ENCODE measurements around the gene ATP1A2. TPM values are rescaled to one million over a fixed set of nuclear protein-coding genes. Genes with fewer than 3 reads are reported as not detected.

Gene ATP1A2
- total and polyA plus RNA-seq, 2 donors (not counting 1 experiment from before 2014, with no cell fraction given), result not detected

GRCh38 chr1:160130486-160130885 is 14.9 kb downstream of the ATP1A2 start:
- no peak overlapping the region for H3K4me3 Mint-ChIP-seq
- 100% methylated on average over 5 of the region's 5 CpGs for WGBS (ENCODE audit: insufficient coverage)
- no peaks in the 10 kb centered on the region for H3K9me3 ChIP-seq (ENCODE audit: control extremely low read depth in 1 of 3, control insufficient read depth in 2 of 3, insufficient read depth in 1 of 3, low read length in 2 of 3)
- no peaks in the 10 kb centered on the region for H3K4me1 ChIP-seq (ENCODE audit: control insufficient read depth in 2 of 2, insufficient read depth in 2 of 2, low read length in 2 of 2)
- ATAC-seq (ENCODE audit: low read depth) (no peak), DNase-seq (no peak)
- no peak overlapping the region for H2AFZ ChIP-seq (ENCODE audit: insufficient read depth, low read depth, low read length, poor library complexity, severe bottlenecking)
- H3K36me3 ChIP-seq (replicated peaks in 1 of 2; ENCODE audit: control extremely low read depth in 1 of 2, control insufficient read depth in 1 of 2, extremely low read depth in 1 of 2, insufficient read depth in 2 of 2, low read length in 1 of 2), result no peaks in the 10 kb centered on the region
- peaks cover 34% of the 10 kb centered on the region for H3K27me3 Mint-ChIP-seq
- no peaks in the 10 kb centered on the region for H4K20me1 ChIP-seq (ENCODE audit: control insufficient read depth, insufficient read depth, low read length, poor library complexity, severe bottlenecking)
- H3K27ac Mint-ChIP-seq, result no peak overlapping the region
- ChIA-PET POLR2A (no interaction called here), CTCF (interaction anchor here (0.6 to 0.9 kb wide), 2 partner anchors 22 to 49 kb away, joined by 3 read pairs; partner anchors contain the start of gene KCNJ9)
- intact Hi-C loops (cut with micrococcal nuclease), result no loop called here
- no peak overlapping the region for H3K4me2 ChIP-seq (replicated peaks; ENCODE audit: low read depth, low read length, poor library complexity, severe bottlenecking)
- no peak overlapping the region for H3K4me3 ChIP-seq (ENCODE audit: control extremely low read depth in 1 of 5, extremely low read depth in 1 of 5, insufficient read depth in 1 of 5, low read depth in 2 of 5, low read length in 4 of 5)
- H3K9ac ChIP-seq (ENCODE audit: low read length), result no peak overlapping the region
- H3K9me3 Mint-ChIP-seq (ENCODE audit: insufficient read depth), result no peaks in the 10 kb centered on the region
- no peak overlapping the region for H3K27ac ChIP-seq (ENCODE audit: low read length in 2 of 2)
- H3K79me2 ChIP-seq (ENCODE audit: control insufficient read depth, insufficient read depth, low read length), result no peaks in the 10 kb centered on the region
- TF ChIP-seq EZH2 (IDR thresholded peaks at IDR 0.05; ENCODE audit: borderline replicate concordance, insufficient read depth, low read depth, low read length, poor library complexity, severe bottlenecking), result no peak
- TF ChIP-seq CTCF (IDR thresholded peaks at IDR 0.05), result no peak
- H3K27me3 ChIP-seq (replicated peaks in 1 of 4; ENCODE audit: control extremely low read depth in 1 of 4, control insufficient read depth in 3 of 4, insufficient read depth in 4 of 4, low read length in 3 of 4), result peaks cover 0 to 11% (median 2%) of the 10 kb centered on the region in 4 experiments
- H3K4me1 Mint-ChIP-seq, result no peaks in the 10 kb centered on the region

GRCh38 chr1:160130939-160131338 is 15.4 kb downstream of the ATP1A2 start:
- Histone ChIP-seq H3K9me3 (ENCODE audit: control extremely low read depth in 1 of 3, control insufficient read depth in 2 of 3, insufficient read depth in 1 of 3, low read length in 2 of 3) (no peaks in the 10 kb centered on the region), H3K4me3 (ENCODE audit: control extremely low read depth in 1 of 5, extremely low read depth in 1 of 5, insufficient read depth in 1 of 5, low read depth in 2 of 5, low read length in 4 of 5) (no peak overlapping the region), H3K9ac (ENCODE audit: low read length) (no peak overlapping the region), H4K20me1 (ENCODE audit: control insufficient read depth, insufficient read depth, low read length, poor library complexity, severe bottlenecking) (no peaks in the 10 kb centered on the region), H3K4me2 (replicated peaks; ENCODE audit: low read depth, low read length, poor library complexity, severe bottlenecking) (no peak overlapping the region), H3K27me3 (replicated peaks in 1 of 4; ENCODE audit: control extremely low read depth in 1 of 4, control insufficient read depth in 3 of 4, insufficient read depth in 4 of 4, low read length in 3 of 4) (peaks cover 0 to 11% (median 2%) of the 10 kb centered on the region in 4 experiments), H3K4me1 (ENCODE audit: control insufficient read depth in 2 of 2, insufficient read depth in 2 of 2, low read length in 2 of 2) (no peaks in the 10 kb centered on the region), H2AFZ (ENCODE audit: insufficient read depth, low read depth, low read length, poor library complexity, severe bottlenecking) (no peak overlapping the region), H3K27ac (ENCODE audit: low read length in 2 of 2) (no peak overlapping the region), H3K79me2 (ENCODE audit: control insufficient read depth, insufficient read depth, low read length) (no peaks in the 10 kb centered on the region), H3K36me3 (replicated peaks in 1 of 2; ENCODE audit: control extremely low read depth in 1 of 2, control insufficient read depth in 1 of 2, extremely low read depth in 1 of 2, insufficient read depth in 2 of 2, low read length in 1 of 2) (no peaks in the 10 kb centered on the region)
- Mint-ChIP-seq H3K9me3 (ENCODE audit: insufficient read depth) (no peaks in the 10 kb centered on the region), H3K27ac (no peak overlapping the region), H3K4me3 (no peak overlapping the region), H3K27me3 (peaks cover 35% of the 10 kb centered on the region), H3K4me1 (no peaks in the 10 kb centered on the region)
- TF ChIP-seq CTCF (IDR thresholded peaks at IDR 0.05), result no peak
- TF ChIP-seq EZH2 (IDR thresholded peaks at IDR 0.05; ENCODE audit: borderline replicate concordance, insufficient read depth, low read depth, low read length, poor library complexity, severe bottlenecking), result no peak
- no peak for DNase-seq
- intact Hi-C loops (cut with micrococcal nuclease), result no loop called here
- ChIA-PET CTCF (interaction anchor here (0.6 kb wide), 1 partner anchor 50 kb away, joined by 3 read pairs; the partner anchor contains the start of gene KCNJ9), POLR2A (no interaction called here)
- no peak for ATAC-seq (ENCODE audit: low read depth)
- WGBS (ENCODE audit: insufficient coverage), result no CpG with 5 or more reads among the region's 1 CpG
